HG03354 (cell line): Measurements from ENCODE around the gene SH3GL3.

Experiments used
- ATAC-seq: cut with Tn5 transposase; IDR thresholded peaks from one replicate; pipeline ENCODE4 v1.9.1; 2021; ENCODE audit warnings: mild to moderate bottlenecking; ENCODE audit not compliant: unreplicated experiment, poor library complexity, severe bottlenecking

Gene SH3GL3

DNA sequence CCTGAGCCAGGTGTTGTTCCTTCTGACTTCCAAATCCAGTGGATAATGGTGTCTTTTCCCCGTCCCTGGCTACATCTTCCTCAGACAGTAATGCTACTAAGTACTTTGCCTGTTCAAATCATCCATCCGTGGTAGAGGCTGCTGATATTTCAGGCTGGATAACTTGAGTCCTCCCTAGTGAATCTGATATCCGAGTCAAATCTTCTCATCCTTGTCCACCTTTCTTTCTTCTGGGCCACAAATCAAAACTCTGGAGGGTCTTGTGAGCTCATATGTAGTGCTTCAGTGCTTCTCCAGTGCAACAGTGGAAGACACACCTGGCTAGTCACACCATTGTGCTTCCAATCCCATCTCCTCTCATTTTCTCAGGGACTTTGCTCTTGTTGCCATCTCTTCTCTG is 11.2 kb downstream of the SH3GL3 start:
- ATAC-seq, result no peak

- ATAC-seq, result no peak
These were observed 14.9 kb downstream of the SH3GL3 start for GRCh38 chr15:83462026-83462425.

GRCh38 chr15:83462953-83463433 is 15.9 kb downstream of the SH3GL3 start:
- ATAC-seq, result no peak

DNA sequence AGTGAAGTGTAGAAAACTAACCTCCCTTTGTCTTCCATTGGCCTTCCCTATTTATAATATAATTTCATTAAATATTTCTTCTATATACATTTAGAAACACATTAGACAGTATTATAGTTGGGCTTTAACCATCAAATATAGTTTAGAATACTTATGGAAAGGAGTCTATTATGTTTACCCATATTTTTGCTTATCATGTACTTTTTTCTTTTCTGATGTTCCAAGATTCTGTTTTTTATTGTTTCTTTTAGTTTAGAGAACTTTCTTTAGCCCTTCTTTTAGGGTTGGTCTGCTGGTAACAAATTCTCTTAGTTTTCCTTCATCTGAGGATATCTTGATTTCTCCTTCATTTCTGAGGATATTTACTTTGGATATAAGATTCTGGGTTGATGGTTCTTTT is 23.7 kb downstream of the SH3GL3 start:
- no peak for ATAC-seq

GRCh38 chr15:83471307-83471866 is 24.2 kb downstream of the SH3GL3 start:
- ATAC-seq, result no peak

DNA sequence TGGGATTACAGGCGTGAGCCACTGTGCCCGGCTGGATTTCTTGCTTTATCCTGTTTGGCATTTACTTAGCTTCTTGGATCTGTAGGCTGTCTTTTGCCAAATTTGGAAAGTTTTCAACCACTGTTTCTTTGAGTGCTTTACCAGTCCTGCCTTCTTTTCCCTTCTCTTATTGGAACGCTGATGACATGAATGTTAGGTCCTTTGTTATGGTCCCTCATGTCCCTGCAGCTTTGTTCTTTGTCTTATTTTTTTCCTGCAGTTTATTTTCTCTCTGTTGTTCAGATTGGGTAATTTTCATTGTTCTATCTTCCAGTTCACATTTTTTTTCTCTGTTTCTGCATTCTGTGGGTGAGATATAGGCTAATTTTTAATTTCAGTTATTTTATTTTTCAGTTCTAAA is 25.0 kb downstream of the SH3GL3 start:
- ATAC-seq, result no peak

DNA sequence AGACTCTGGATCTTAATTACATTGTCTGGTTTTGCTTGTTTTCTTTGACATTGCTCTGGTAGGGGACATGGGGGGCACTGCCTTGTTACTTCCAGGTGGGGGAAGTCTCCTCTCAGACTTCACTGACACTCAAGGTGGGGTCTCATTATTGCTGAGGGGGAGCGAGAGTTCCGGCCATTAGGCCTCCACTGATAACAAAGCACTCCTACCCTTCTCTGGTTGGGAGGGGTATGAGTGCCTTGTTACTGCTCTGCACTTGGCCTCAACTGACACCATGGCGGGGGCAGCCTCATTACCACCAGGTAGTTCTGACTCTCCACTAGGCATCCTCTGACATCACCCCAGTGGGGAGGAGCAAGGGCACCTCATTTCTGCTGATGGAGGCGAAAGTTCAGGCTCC is 25.7 kb downstream of the SH3GL3 start:
- ATAC-seq, result no peak

GRCh38 chr15:83474578-83474977 is 27.4 kb downstream of the SH3GL3 start:
- no peak for ATAC-seq

- no peak for ATAC-seq
These were observed 28.4 kb downstream of the SH3GL3 start for GRCh38 chr15:83475551-83475950.

- no peak for ATAC-seq
These were observed 28.9 kb downstream of the SH3GL3 start for GRCh38 chr15:83476066-83476465.

GRCh38 chr15:83476708-83477107 is 29.6 kb downstream of the SH3GL3 start:
- no peak for ATAC-seq

DNA sequence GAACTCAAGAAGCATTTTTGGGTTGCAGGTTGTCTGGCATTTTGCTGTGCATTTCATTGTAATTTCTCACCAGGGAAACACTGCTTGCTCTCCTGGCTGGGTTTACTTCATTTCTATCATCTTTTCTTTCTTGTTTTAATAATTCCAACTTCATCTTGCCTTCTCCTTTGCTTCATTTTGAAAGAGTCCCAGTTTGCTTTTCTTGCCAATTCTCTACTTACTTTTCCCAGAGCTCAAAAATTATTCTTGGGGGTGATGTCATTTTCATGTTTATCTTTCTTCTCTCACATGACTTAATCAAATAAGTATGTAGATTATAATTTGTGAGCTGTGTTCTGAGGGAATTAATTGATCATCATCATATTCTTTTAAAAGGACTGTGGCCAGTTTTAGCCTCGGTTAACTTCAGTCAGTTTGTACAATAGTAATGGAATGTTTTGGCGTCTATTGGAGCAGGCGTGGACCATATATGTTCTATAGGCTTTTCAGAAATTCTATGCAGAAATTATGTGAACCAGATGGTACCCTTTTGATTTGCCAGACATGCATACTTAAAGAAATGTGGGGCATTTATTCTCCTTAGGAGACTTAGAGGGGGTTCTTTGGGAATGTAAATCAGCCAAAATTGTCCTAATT is 30.1 kb downstream of the SH3GL3 start:
- no peak for ATAC-seq

DNA sequence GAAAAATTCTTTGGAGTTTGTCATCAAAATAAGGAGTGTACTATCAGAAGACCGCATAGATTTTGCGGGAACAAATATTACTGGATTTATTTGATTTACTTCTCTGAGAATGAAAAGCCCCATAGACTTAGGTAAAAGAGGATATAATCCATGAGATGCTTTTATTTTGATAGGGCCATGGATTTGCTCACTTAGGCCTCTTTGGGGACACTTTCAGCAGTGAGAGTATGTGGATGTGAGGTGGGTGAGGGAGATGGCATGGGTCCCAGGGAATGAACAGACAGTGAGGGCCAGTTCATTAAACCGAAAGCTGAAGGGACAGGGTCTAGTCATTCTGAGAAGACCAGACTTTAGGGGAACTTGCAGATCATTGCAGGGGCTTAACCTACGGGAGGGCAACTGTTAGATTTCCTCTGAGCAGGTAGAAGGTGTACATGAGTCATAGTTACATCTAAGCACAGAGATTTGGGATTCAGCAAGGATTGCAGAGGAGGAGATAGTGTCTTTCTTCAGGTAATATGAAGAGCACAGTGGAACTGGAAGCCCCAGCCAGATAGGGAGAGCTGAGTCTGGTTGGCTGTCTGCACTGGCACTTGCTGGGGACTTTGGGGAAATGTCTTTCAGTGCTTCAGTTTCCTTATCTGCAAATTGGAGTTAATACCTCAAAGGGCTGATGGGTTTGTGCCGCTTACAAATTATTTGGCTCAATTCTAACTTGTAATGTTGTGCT is 30.8 kb downstream of the SH3GL3 start:
- ATAC-seq, result no peak

DNA sequence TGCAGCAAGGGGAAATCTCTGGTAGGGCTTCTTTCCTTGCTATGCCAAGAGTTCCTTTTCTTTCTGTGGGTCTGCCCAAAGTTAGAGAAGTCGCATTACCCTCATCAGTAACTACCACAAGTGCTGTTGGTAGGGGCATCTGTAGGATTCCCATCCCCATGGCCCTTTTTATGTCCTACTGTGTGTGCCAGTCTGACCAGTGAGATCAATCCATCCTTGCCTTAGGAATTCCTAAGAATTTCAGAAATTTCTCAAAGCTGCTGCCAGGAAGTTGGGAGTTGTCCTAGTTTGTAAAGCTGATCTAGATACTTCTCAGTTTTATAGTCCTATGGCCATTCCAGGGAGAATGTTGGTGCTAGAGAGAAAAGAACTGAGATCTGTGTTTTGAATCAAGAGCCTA is 36.5 kb downstream of the SH3GL3 start:
- ATAC-seq, result no peak

DNA sequence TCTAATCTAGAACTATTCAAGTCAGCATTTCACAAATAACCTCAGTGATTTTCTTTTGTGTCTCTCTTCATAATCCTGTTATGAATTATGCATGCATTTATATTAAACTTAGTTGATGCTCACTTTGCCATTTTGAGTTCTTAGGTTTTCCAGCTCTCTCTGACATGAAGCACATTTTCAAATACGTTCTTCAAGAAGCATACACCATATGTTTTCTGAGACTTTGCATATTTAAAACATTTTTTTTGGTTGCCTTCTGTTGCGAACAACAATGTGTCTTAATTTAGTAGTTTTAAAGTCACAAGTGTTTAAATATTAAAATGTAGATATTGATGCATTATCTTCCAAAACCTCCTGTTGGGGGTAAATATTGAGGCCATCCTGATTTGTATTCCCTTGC is 37.5 kb downstream of the SH3GL3 start:
- ATAC-seq, result no peak

- ATAC-seq, result no peak
These were observed 39.2 kb downstream of the SH3GL3 start for GRCh38 chr15:83486363-83486762.

DNA sequence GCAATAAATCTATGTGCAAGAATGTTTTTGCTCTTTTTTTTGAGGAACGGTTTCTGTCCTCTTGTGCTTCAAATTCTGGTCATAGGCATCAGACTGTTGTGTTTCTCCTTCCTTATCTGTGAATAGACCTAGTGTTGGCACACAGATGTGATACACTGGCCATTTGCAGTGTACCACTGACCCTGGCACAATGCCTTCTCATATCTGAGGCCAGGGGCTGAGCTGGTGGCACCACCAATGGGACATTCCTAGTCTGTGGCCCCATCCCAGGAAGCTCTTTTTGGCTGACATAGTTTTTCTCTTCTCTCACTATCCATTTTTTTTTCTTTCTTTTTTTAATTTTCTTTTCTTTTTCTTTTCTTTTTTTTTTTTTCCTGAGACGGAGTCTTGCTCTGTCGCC is 40.4 kb downstream of the SH3GL3 start:
- ATAC-seq, result no peak

GRCh38 chr15:83489690-83490089 is 42.5 kb downstream of the SH3GL3 start:
- no peak for ATAC-seq

- ATAC-seq, result no peak
These were observed 44.3 kb downstream of the SH3GL3 start for GRCh38 chr15:83491486-83491885.

DNA sequence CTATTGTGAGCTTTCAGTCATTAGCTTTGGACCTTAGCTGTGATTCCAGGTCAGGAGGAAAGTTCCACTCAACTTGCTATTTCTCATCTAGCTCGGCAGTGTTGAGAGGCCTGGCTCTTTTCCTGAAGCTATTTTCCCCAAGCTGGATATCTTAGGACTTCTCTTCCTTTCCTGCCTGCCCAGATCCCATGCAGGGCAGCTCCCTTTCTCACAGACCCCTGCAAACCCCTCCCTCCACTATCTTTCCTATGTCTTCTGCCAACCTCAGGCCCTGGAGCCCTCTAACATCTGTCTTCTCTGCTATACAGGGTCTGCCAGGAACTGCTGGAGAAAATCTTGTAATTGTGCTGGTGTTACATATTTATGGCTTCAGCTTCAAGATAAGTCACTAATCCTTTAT is 49.6 kb downstream of the SH3GL3 start:
- no peak for ATAC-seq

DNA sequence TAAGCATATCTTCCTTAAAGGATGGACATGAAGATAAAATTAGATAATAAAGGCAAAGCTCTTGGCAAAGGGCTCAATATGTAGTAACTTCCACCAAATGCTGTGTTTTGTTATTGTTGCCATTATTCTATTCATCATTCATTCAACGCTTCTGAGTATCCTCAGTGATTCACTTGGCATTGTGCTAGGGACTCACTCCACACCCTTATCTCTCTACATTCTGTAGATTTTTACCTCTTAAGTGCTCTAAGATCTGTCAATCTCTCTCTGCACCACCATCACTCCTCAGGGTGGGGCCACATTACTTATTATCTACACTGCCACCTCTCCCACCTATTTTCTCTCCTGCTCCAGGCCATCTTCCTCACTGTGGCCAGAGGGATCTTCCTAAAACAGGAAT is 51.2 kb downstream of the SH3GL3 start:
- no peak for ATAC-seq
